SK-N-MC (cell line): Measurements from ENCODE around the gene SSBP2.

Experiments
- EZH2 ChIP-seq: fragments of 200-600 bp; sonication (generic); IDR thresholded peaks from one replicate; pipeline ENCODE4 v1.6.1; 2017; ENCODE audit warnings: antibody characterized with exemption
- FOXP2 ChIP-seq: optimal IDR thresholded peaks from 2 replicates; pipeline ENCODE3; 2011; ENCODE audit warnings: mild to moderate bottlenecking, moderate library complexity; ENCODE audit not compliant: insufficient read depth; ENCODE audit errors: extremely low read length, control extremely low read depth

DNA sequence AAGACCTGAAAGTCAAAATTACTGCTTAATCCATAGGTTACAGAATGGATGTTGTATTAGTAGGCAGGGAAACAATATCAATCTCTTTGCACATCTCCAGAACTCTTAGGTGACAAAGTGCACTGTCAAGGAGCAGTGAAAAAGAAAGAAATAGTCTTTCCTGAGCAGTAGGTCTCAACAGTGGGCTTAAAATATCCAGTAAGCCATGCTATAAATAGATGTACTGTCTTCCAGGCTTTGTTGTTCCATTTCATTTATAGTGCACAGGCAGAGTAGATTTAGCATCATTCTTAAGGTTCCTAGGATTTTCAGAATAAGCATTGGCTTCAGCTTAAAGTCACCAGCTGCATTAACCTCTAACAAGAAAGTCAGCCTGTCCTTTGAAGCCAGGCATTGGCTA, 50.7 kb downstream of the SSBP2 start:
- TF ChIP-seq EZH2 = no peak
- TF ChIP-seq FOXP2 = no peak
